B cell (primary cell): ENCODE data around the gene GRIK3.

Experiments used
- EZH2 ChIP-seq: IDR thresholded peaks from 2 replicates; pipeline ENCODE4 v1.6.1; 2012; ENCODE audit warnings: borderline replicate concordance, low read depth, mild to moderate bottlenecking, moderate library complexity, low read length; ENCODE audit not compliant: insufficient read depth, poor library complexity, severe bottlenecking
- TF ChIP-seq, protein P1 (sequence below): fragments of 200-600 bp; IDR thresholded peaks from one replicate; pipeline ENCODE4 v1.8.0; 2022; ENCODE audit warnings: antibody characterized with exemption, mild to moderate bottlenecking

DNA sequence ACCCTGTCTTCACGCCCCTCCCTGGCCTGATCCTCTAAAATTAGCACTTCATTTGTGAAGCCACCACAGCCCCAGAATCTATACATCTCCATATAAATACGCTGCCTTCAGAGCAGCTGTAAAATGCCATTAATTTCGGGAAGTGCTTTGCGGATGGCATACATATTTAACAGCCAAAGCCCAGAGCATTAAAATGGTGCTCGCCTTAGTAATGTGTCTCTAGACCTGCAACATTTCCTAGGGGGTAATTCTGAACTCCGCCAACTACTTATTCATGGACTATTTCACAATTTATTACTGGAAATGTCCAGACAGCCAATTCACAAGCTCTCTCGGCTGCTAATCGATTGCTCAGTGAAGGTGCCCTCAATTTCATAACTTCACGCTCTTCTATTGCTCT, 189.4 kb downstream of the GRIK3 start:
- no peak for TF ChIP-seq EZH2
- TF ChIP-seq, protein P1, sequence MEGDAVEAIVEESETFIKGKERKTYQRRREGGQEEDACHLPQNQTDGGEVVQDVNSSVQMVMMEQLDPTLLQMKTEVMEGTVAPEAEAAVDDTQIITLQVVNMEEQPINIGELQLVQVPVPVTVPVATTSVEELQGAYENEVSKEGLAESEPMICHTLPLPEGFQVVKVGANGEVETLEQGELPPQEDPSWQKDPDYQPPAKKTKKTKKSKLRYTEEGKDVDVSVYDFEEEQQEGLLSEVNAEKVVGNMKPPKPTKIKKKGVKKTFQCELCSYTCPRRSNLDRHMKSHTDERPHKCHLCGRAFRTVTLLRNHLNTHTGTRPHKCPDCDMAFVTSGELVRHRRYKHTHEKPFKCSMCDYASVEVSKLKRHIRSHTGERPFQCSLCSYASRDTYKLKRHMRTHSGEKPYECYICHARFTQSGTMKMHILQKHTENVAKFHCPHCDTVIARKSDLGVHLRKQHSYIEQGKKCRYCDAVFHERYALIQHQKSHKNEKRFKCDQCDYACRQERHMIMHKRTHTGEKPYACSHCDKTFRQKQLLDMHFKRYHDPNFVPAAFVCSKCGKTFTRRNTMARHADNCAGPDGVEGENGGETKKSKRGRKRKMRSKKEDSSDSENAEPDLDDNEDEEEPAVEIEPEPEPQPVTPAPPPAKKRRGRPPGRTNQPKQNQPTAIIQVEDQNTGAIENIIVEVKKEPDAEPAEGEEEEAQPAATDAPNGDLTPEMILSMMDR: no peak
